Parathyroid adenoma (tissue), 2 donors: ENCODE measurements around the gene TECR.

ENCODE experiments used
- H2AFZ ChIP-seq: fragments of 300-600 bp; sonication (generic); one replicate; pipeline ENCODE4 v1.7.0; 2017; ENCODE audit warnings: antibody characterized with exemption, mild to moderate bottlenecking
- H3K27ac ChIP-seq: fragments of 300-600 bp; sonication (generic); one replicate; pipeline ENCODE4 v1.7.0; 2017
- H3K27me3 ChIP-seq: fragments of 300-600 bp; sonication (generic); one replicate; pipeline ENCODE4 v1.7.0; 2017; ENCODE audit warnings: low read length; ENCODE audit not compliant: control insufficient read depth, insufficient read depth
- H3K36me3 ChIP-seq: fragments of 300-600 bp; sonication (generic); one replicate; pipeline ENCODE4 v1.7.0; 2017; ENCODE audit warnings: low read length; ENCODE audit not compliant: control insufficient read depth, insufficient read depth
- H3K4me1 ChIP-seq: fragments of 300-600 bp; sonication (generic); one replicate; pipeline ENCODE4 v1.7.0; 2017; ENCODE audit warnings: control low read depth
- H3K4me2 ChIP-seq: fragments of 300-600 bp; sonication (generic); one replicate; pipeline ENCODE4 v1.7.0; 2017; ENCODE audit warnings: low read length
- H3K4me3 ChIP-seq: fragments of 300-600 bp; sonication (generic); one replicate; pipeline ENCODE4 v1.7.0; 2017; ENCODE audit warnings: low read depth, low read length
- H3K79me2 ChIP-seq: fragments of 300-600 bp; sonication (generic); one replicate; pipeline ENCODE4 v1.7.0; 2017; ENCODE audit warnings: control low read depth
- H3K9ac ChIP-seq: fragments of 300-600 bp; sonication (generic); one replicate; pipeline ENCODE4 v1.7.0; 2017; ENCODE audit warnings: mild to moderate bottlenecking
- H3K9me3 ChIP-seq: fragments of 300-600 bp; sonication (generic); one replicate; pipeline ENCODE4 v1.7.0; 2017; ENCODE audit warnings: low read length; ENCODE audit not compliant: control insufficient read depth
- CTCF ChIP-seq: fragments of 300-600 bp; sonication (generic); IDR thresholded peaks from one replicate; pipeline ENCODE4 v1.7.0; 2017; ENCODE audit warnings: antibody characterized with exemption, mild to moderate bottlenecking
- donor health status: primary hyperparathyroidism.

The TECR gene

GRCh38 chr19:14495672-14496028 lies 33.7 kb upstream of the TECR start:
- H3K36me3 ChIP-seq = no peaks in the 10 kb centered on the region
- peak overlapping the region; percentile 69 for H3K4me3 ChIP-seq
- H3K27me3 ChIP-seq = no peaks in the 10 kb centered on the region
- H3K4me2 ChIP-seq = peak overlapping the region; percentile 72
- no peaks in the 10 kb centered on the region for H3K9me3 ChIP-seq
- H3K79me2 ChIP-seq = peaks cover 3% of the 10 kb centered on the region
- H2AFZ ChIP-seq = peak overlapping the region; percentile 26
- peaks cover 12% of the 10 kb centered on the region for H3K4me1 ChIP-seq
- no peak for TF ChIP-seq CTCF
- H3K27ac ChIP-seq = no peak overlapping the region
- H3K9ac ChIP-seq = no peak overlapping the region

GRCh38 chr19:14496029-14496833 lies 33.2 kb upstream of the TECR start, which contains the start of gene GIPC1:
Gene GIPC1, minus strand, starts transcription at chr19:14496127. Its CDS starts 13,151 bp downstream, at chr19:14482976.
- peak within 1 kb of the TSS; percentile 83 for H3K27ac ChIP-seq
- H3K4me1 ChIP-seq = peaks cover 12% of the 10 kb centered on the region
- H3K27me3 ChIP-seq = no peaks in the 10 kb centered on the region
- H3K4me2 ChIP-seq = peak within 1 kb of the TSS; percentile 78
- TF ChIP-seq CTCF = no peak
- H3K36me3 ChIP-seq = no peaks in the 10 kb centered on the region
- no peak within 1 kb of the TSS for H3K9ac ChIP-seq
- H3K9me3 ChIP-seq = no peaks in the 10 kb centered on the region
- peak within 1 kb of the TSS; percentile 69 for H3K4me3 ChIP-seq
- peak within 1 kb of the TSS; percentile 26 for H2AFZ ChIP-seq
- peaks cover 3% of the 10 kb centered on the region for H3K79me2 ChIP-seq

- Histone ChIP-seq H3K9ac (no peak overlapping the region), H3K79me2 (peaks cover 3% of the 10 kb centered on the region), H2AFZ (peak overlapping the region; percentile 26), H3K27me3 (no peaks in the 10 kb centered on the region), H3K9me3 (no peaks in the 10 kb centered on the region), H3K36me3 (no peaks in the 10 kb centered on the region), H3K4me3 (peak overlapping the region; percentile 7), H3K4me1 (peaks cover 12% of the 10 kb centered on the region), H3K27ac (peak overlapping the region; percentile 83), H3K4me2 (peak overlapping the region; percentile 78)
- TF ChIP-seq CTCF = no peak
Measured at GRCh38 chr19:14496834-14497227, 32.6 kb upstream of the TECR start.

GRCh38 chr19:14497228-14497921 lies 32.0 kb upstream of the TECR start:
- Histone ChIP-seq H3K36me3 (no peaks in the 10 kb centered on the region), H2AFZ (peak overlapping the region; percentile 26), H3K4me2 (peak overlapping the region; percentile 78), H3K9me3 (no peaks in the 10 kb centered on the region), H3K79me2 (peaks cover 3% of the 10 kb centered on the region), H3K9ac (no peak overlapping the region), H3K4me1 (peaks cover 14% of the 10 kb centered on the region), H3K4me3 (no peak overlapping the region), H3K27ac (peak overlapping the region; percentile 83), H3K27me3 (no peaks in the 10 kb centered on the region)
- TF ChIP-seq CTCF = no peak
